Neutrophil (primary cell): ENCODE results near the gene RLN2.

Experiments
- H3K27ac ChIP-seq: fragments of 200-600 bp; sonication (generic); 2 replicates; pipeline ENCODE4 v1.5.1; 2016; ENCODE audit warnings: mild to moderate bottlenecking, moderate library complexity
- H3K27me3 ChIP-seq: fragments of 200-600 bp; sonication (generic); 2 replicates; pipeline ENCODE4 v1.6.0; 2016; ENCODE audit warnings: mild to moderate bottlenecking
- H3K36me3 ChIP-seq: fragments of 200-600 bp; sonication (generic); 2 replicates; pipeline ENCODE4 v1.5.1; 2017
- H3K4me1 ChIP-seq, 2 experiments: fragments of 200-600 bp in 1 of 2; sonication (generic) in 1 of 2; 1 replicate in 1 of 2; 2 replicates in 1 of 2; pipeline versions ENCODE4 v1.5.1 to v1.6.1; 2013 to 2016; ENCODE audit warnings: low read depth in 1 of 2, low read length in 1 of 2, mild to moderate bottlenecking in 1 of 2, moderate library complexity in 1 of 2; ENCODE audit not compliant: control insufficient read depth in 1 of 2, insufficient read depth in 1 of 2
- H3K4me3 ChIP-seq, 2 experiments: fragments of 200-600 bp in 1 of 2; sonication (generic) in 1 of 2; 1 replicate in 1 of 2; 2 replicates in 1 of 2; pipeline ENCODE4 v1.5.1; 2013 to 2016; ENCODE audit warnings: low read depth in 1 of 2, low read length in 1 of 2, mild to moderate bottlenecking in 1 of 2, moderate library complexity in 1 of 2
- H3K9me3 ChIP-seq: fragments of 200-600 bp; sonication (generic); 2 replicates; pipeline ENCODE4 v1.5.1; 2016
- TF ChIP-seq, protein P1 (sequence below): fragments of 200-600 bp; sonication (generic); IDR thresholded peaks from 2 replicates; pipeline ENCODE4 v1.5.1; 2016; ENCODE audit warnings: antibody characterized with exemption

Gene RLN2

GRCh38 chr9:5278486-5278885 is 26.0 kb downstream of the RLN2 start:
- Histone ChIP-seq H3K4me1 (no peaks in the 10 kb centered on the region), H3K9me3 (no peaks in the 10 kb centered on the region), H3K27ac (no peak overlapping the region), H3K36me3 (no peaks in the 10 kb centered on the region), H3K27me3 (no peaks in the 10 kb centered on the region), H3K4me3 (no peak overlapping the region)
- TF ChIP-seq, protein P1, sequence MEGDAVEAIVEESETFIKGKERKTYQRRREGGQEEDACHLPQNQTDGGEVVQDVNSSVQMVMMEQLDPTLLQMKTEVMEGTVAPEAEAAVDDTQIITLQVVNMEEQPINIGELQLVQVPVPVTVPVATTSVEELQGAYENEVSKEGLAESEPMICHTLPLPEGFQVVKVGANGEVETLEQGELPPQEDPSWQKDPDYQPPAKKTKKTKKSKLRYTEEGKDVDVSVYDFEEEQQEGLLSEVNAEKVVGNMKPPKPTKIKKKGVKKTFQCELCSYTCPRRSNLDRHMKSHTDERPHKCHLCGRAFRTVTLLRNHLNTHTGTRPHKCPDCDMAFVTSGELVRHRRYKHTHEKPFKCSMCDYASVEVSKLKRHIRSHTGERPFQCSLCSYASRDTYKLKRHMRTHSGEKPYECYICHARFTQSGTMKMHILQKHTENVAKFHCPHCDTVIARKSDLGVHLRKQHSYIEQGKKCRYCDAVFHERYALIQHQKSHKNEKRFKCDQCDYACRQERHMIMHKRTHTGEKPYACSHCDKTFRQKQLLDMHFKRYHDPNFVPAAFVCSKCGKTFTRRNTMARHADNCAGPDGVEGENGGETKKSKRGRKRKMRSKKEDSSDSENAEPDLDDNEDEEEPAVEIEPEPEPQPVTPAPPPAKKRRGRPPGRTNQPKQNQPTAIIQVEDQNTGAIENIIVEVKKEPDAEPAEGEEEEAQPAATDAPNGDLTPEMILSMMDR, result no peak

GRCh38 chr9:5274770-5275169 is 29.7 kb downstream of the RLN2 start:
- no peak overlapping the region for H3K27ac ChIP-seq

DNA sequence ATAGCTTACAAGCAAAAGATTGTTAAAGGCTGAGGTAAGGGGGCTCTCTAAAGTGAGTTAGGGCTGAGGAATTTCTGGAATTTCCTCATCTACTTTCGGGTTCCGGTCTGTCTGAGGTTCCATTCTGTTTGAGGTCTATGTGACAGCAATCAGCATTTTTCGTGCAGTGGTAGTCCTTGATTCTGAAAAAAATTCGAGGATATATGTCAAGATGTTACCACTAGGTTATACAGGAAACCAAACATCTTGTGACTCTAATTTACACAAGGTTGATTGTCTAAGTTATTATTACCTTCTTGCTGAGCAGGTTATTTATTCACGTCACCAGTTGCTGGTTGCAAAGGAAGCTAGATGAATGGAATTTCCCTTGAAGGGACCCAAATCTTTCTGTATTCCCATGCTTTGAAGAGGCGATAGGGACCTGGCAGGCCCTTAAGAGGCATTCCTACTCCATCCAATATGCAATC is 35.2 kb downstream of the RLN2 start:
- Histone ChIP-seq H3K36me3 (no peaks in the 10 kb centered on the region), H3K27ac (no peak overlapping the region), H3K27me3 (no peaks in the 10 kb centered on the region), H3K4me1 (no peaks in the 10 kb centered on the region), H3K4me3 (no peak overlapping the region), H3K9me3 (no peaks in the 10 kb centered on the region)
- TF ChIP-seq, protein P1, result no peak

More at GRCh38 chr9:5274770-5275169, 29.7 kb downstream of the RLN2 start:
- Histone ChIP-seq H3K36me3 (no peaks in the 10 kb centered on the region), H3K4me3 (no peak overlapping the region), H3K4me1 (no peaks in the 10 kb centered on the region), H3K9me3 (no peaks in the 10 kb centered on the region), H3K27me3 (no peaks in the 10 kb centered on the region)
- TF ChIP-seq, protein P1, result no peak

- Histone ChIP-seq H3K27ac (no peak overlapping the region), H3K36me3 (no peaks in the 10 kb centered on the region), H3K4me3 (no peak overlapping the region), H3K4me1 (no peaks in the 10 kb centered on the region), H3K27me3 (no peaks in the 10 kb centered on the region), H3K9me3 (no peaks in the 10 kb centered on the region)
- TF ChIP-seq, protein P1, result no peak
Observed at GRCh38 chr9:5265939-5266338, 38.6 kb downstream of the RLN2 start.

- Histone ChIP-seq H3K36me3 (no peaks in the 10 kb centered on the region), H3K4me3 (no peak overlapping the region), H3K4me1 (no peaks in the 10 kb centered on the region), H3K27me3 (no peaks in the 10 kb centered on the region), H3K9me3 (no peaks in the 10 kb centered on the region), H3K27ac (no peak overlapping the region)
- TF ChIP-seq, protein P1, result no peak
Observed at GRCh38 chr9:5264219-5264595, 40.3 kb downstream of the RLN2 start.
